Endothelial cell of umbilical vein (primary cell): Measurements from ENCODE around the gene PSKH1. TPM values are rescaled to one million over a fixed set of nuclear protein-coding genes. Genes with fewer than 3 reads are reported as not detected.

Source experiments
- BruUV-seq: library from RNA; stranded (reverse); fragments of 400-500 nt; replicated peaks from 2 replicates; lab custom pipeline; 2021; lab: Mats Ljungman, UMichigan
- CTCF ChIA-PET: fragments of 300-600, 350-600 bp; sonication (Branson Sonifier 250); formaldehyde crosslinking; loops from one replicate; lab custom pipeline; 2021; ENCODE audit warnings: antibody characterized with exemption, inconsistent platforms; lab: Charles Lee
- POLR2A ChIA-PET: fragments of 300-600, 350-600 bp; sonication (Branson Sonifier 250); formaldehyde crosslinking; loops from one replicate; lab custom pipeline; 2021; ENCODE audit warnings: antibody characterized with exemption, inconsistent platforms; lab: Charles Lee
- DNase-seq: peaks from one replicate; pipeline ENCODE4 v3.0.0-alpha.2; 2011; ENCODE audit warnings: low read depth, low spot score
- FAIRE-seq: peaks from 2 replicates; lab custom pipeline; 2011; peaks lifted over from hg19 to GRCh38; lab: Jason Lieb, UNC
- H2AFZ ChIP-seq: 2 replicates; pipeline ENCODE4 v1.6.0; 2012; ENCODE audit warnings: low read depth, low read length, control low read depth, inconsistent platforms
- H3K27ac ChIP-seq: 2 replicates; pipeline ENCODE4 v1.5.1; 2011; ENCODE audit warnings: low read depth, mild to moderate bottlenecking, control low read depth, low read length, moderate library complexity; ENCODE audit not compliant: insufficient read depth
- H3K27me3 ChIP-seq, 2 experiments: 2 replicates each; pipeline versions ENCODE4 v1.6.0 to v1.6.1; 2011; ENCODE audit warnings: low read length in 2 of 2, mixed read lengths in 1 of 2; ENCODE audit not compliant: control insufficient read depth in 2 of 2, insufficient read depth in 2 of 2
- H3K36me3 ChIP-seq, 2 experiments: 2 replicates in 1 of 2; 3 replicates in 1 of 2; pipeline ENCODE4 v1.5.1; 2011; ENCODE audit warnings: low read length in 2 of 2, mild to moderate bottlenecking in 1 of 2, moderate library complexity in 1 of 2; ENCODE audit not compliant: control insufficient read depth in 2 of 2, insufficient read depth in 2 of 2; ENCODE audit errors: extremely low read depth in 1 of 2
- H3K4me1 ChIP-seq: 3 replicates; pipeline ENCODE4 v1.5.1; 2011; ENCODE audit warnings: mild to moderate bottlenecking, low read length; ENCODE audit not compliant: control insufficient read depth, insufficient read depth; ENCODE audit errors: extremely low read depth
- H3K4me2 ChIP-seq: 2 replicates; pipeline ENCODE4 v1.6.1; 2011; ENCODE audit warnings: low read length, control low read depth, mixed read lengths; ENCODE audit not compliant: insufficient read depth
- H3K4me3 ChIP-seq, 3 experiments: fragments of 200-600 bp in 1 of 3; sonication (generic), shearing (Covaris generic) in 1 of 3; replicated peaks in 1 of 3; 2 replicates each; pipeline ENCODE4 v1.5.1; 2011 to 2016; ENCODE audit warnings: control low read depth in 3 of 3, low read length in 3 of 3, mild to moderate bottlenecking in 2 of 3, inconsistent platforms in 1 of 3, low read depth in 1 of 3, moderate library complexity in 1 of 3; ENCODE audit not compliant: insufficient read depth in 1 of 3
- H3K79me2 ChIP-seq: 2 replicates; pipeline ENCODE4 v1.6.0; 2012; ENCODE audit warnings: low read length, inconsistent platforms; ENCODE audit not compliant: control insufficient read depth, insufficient read depth
- H3K9ac ChIP-seq: replicated peaks from 2 replicates; pipeline ENCODE3; 2011; ENCODE audit warnings: low read length, control low read depth; ENCODE audit not compliant: insufficient read depth; ENCODE audit errors: extremely low read depth
- H3K9me1 ChIP-seq: replicated peaks from 3 replicates; pipeline ENCODE4 v1.6.0; 2011; ENCODE audit warnings: mild to moderate bottlenecking, low read length; ENCODE audit not compliant: control insufficient read depth, insufficient read depth; ENCODE audit errors: extremely low read depth
- H3K9me3 ChIP-seq: replicated peaks from 2 replicates; pipeline ENCODE4 v1.5.1; 2012; ENCODE audit warnings: low read length, inconsistent platforms; ENCODE audit not compliant: control insufficient read depth, insufficient read depth
- H4K20me1 ChIP-seq: replicated peaks from 2 replicates; pipeline ENCODE3; 2011; ENCODE audit warnings: mild to moderate bottlenecking, low read length; ENCODE audit not compliant: control insufficient read depth, insufficient read depth; ENCODE audit errors: extremely low read depth
- CTCF ChIP-seq, 2 donors: IDR thresholded peaks; 1 replicate in 1 of 2; 2 replicates in 1 of 2; pipeline ENCODE4 v1.5.1; 2011; ENCODE audit warnings: low read length in 2 of 2, mild to moderate bottlenecking in 2 of 2, moderate library complexity in 2 of 2, control low read depth in 1 of 2, inconsistent platforms in 1 of 2, low read depth in 1 of 2; ENCODE audit not compliant: insufficient read depth in 1 of 2; ENCODE audit errors: extremely low read depth in 1 of 2
- EZH2 ChIP-seq: IDR thresholded peaks from 2 replicates; pipeline ENCODE4 v1.6.1; 2012; ENCODE audit warnings: borderline replicate concordance, low read depth, mild to moderate bottlenecking, moderate library complexity, low read length, inconsistent platforms; ENCODE audit not compliant: severe bottlenecking
- FOS ChIP-seq: IDR thresholded peaks from 2 replicates; pipeline ENCODE4 v1.6.1; 2011; ENCODE audit warnings: mild to moderate bottlenecking, low read length, moderate library complexity, borderline replicate concordance; ENCODE audit not compliant: insufficient read depth
- GATA2 ChIP-seq: IDR thresholded peaks from 2 replicates; pipeline ENCODE4 v1.7.0; 2011; ENCODE audit warnings: low read depth, mild to moderate bottlenecking, moderate library complexity, mixed read lengths, low read length; ENCODE audit not compliant: insufficient read length, insufficient read depth
- JUN ChIP-seq: IDR thresholded peaks from 2 replicates; pipeline ENCODE4 v1.6.1; 2011; ENCODE audit warnings: borderline replicate concordance, low read depth; ENCODE audit not compliant: insufficient read length, insufficient read depth
- MAX ChIP-seq: IDR thresholded peaks from 2 replicates; pipeline ENCODE4 v1.6.1; 2011; ENCODE audit not compliant: insufficient read depth, insufficient read length
- MYC ChIP-seq: IDR thresholded peaks from one replicate; pipeline ENCODE4 v1.6.1; 2011; ENCODE audit warnings: mild to moderate bottlenecking, low read depth, low read length
- POLR2A ChIP-seq: IDR thresholded peaks from 2 replicates; pipeline ENCODE4 v1.6.1; 2012; ENCODE audit warnings: low read depth, mild to moderate bottlenecking, control low read depth, low read length
- POLR2AphosphoS5 ChIP-seq: IDR thresholded peaks from 2 replicates; pipeline ENCODE4 v1.6.1; 2012; ENCODE audit warnings: low read depth, mild to moderate bottlenecking, control low read depth, low read length, moderate library complexity; ENCODE audit not compliant: insufficient read depth
- dilution Hi-C: fragments of 300-500 bp; cut with MboI; formaldehyde crosslinking; loops from one replicate; pipeline ENCODE4 v1.15.0; 2019; ENCODE audit warnings: low sequenced_read_pairs; ENCODE audit not compliant: extremely low pct_ligation_motif_present
- intact Hi-C: fragments of 100-400 bp; cut with micrococcal nuclease; formaldehyde crosslinking; loops from one replicate; pipeline ENCODE4 v1.10.0; 2022
- polyA plus RNA-seq, 4 experiments: library from polyadenylated mRNA; depleted of rRNA in 3 of 4; stranded (reverse) in 3 of 4; unstranded in 1 of 4; fragments of >200 nt; gene quantifications; 2 replicates each; pipeline versions ENCODE4 v1.2.1 to v1.2.3, GENCODE V29; 2011 to 2012; ENCODE audit warnings: missing spikeins in 1 of 4
- total RNA-seq: library from RNA; stranded (reverse); gene quantifications from 2 replicates; pipeline ENCODE4 v1.2.3, GENCODE V29; 2021

The PSKH1 gene
- total and polyA plus RNA-seq, 2 donors (not counting 3 experiments of a cell fraction or from before 2014, with no cell fraction given) = 25.9 to 42.6 TPM

- POLR2A ChIA-PET = no interaction called here
- Histone ChIP-seq H4K20me1 (no peaks in the 10 kb centered on the region), H3K27me3 (no peaks in the 10 kb centered on the region), H3K9me1 (no peaks in the 10 kb centered on the region), H2AFZ (no peak overlapping the region), H3K4me3 (no peak overlapping the region), H3K9me3 (no peaks in the 10 kb centered on the region), H3K4me2 (no peak overlapping the region), H3K27ac (no peak overlapping the region), H3K79me2 (peaks cover 9% of the 10 kb centered on the region), H3K9ac (no peak overlapping the region), H3K36me3 (peaks cover 19 to 89% of the 10 kb centered on the region in 2 experiments), H3K4me1 (no peaks in the 10 kb centered on the region)
- no TSS peak for BruUV-seq
- intact Hi-C loops = loop anchor here (5.0 kb wide), 1 partner anchor 182 kb away; no protein-coding TSS in a partner anchor
- TF ChIP-seq FOS (no peak), EZH2 (no peak), CTCF (IDR thresholded peaks at IDR 0.05; ENCODE audit: extremely low read depth in 1 of 2, insufficient read depth in 1 of 2, low read depth in 1 of 2, low read length in 2 of 2) (no peak), POLR2AphosphoS5 (no peak), JUN (no peak), MYC (no peak), MAX (no peak), POLR2A (no peak), GATA2 (no peak)
- FAIRE-seq (no peak), DNase-seq (no peak)
- CTCF ChIA-PET = interaction anchor here (1.3 kb wide), 1 partner anchor 48 kb away, joined by 4 read pairs; no protein-coding TSS in a partner anchor
- dilution Hi-C loops = no loop called here
Measured at GRCh38 chr16:67880584-67880983, 12.5 kb upstream of the PSKH1 start.
